K562 (cell line): Measurements from ENCODE around the gene ITGB5. TPM values are rescaled to one million over a fixed set of nuclear protein-coding genes. Genes with fewer than 3 reads are reported as not detected.

Source experiments
- CCNT2 ChIP-seq: IDR thresholded peaks from 2 replicates; pipeline ENCODE4 v1.6.1; 2011; ENCODE audit warnings: borderline replicate concordance, low read depth, mild to moderate bottlenecking, moderate library complexity, mixed read lengths, low read length; ENCODE audit not compliant: insufficient read length; ENCODE audit errors: extremely low read depth
- CTCF ChIP-seq, 3 experiments: IDR thresholded peaks in 2 of 3; conservative IDR thresholded peaks in 1 of 3; 2 replicates each; pipeline ENCODE4 v1.5.1; 2011 to 2012; ENCODE audit warnings: low read length in 3 of 3, mild to moderate bottlenecking in 3 of 3, control low read depth in 2 of 3, improper control_type of control experiment in 1 of 3, inconsistent platforms in 1 of 3, low read depth in 1 of 3, mixed read lengths in 1 of 3, moderate library complexity in 1 of 3; ENCODE audit not compliant: insufficient read depth in 2 of 3
- DACH1 ChIP-seq: fragments of 450-650 bp; IDR thresholded peaks from 2 replicates; pipeline ENCODE4 v1.6.1; 2018; ENCODE audit not compliant: partially characterized antibody
- ELF4 ChIP-seq: fragments of 450-650 bp; formaldehyde crosslinking; IDR thresholded peaks from 2 replicates; pipeline ENCODE4 v1.4.0; 2022; ENCODE audit warnings: missing genetic modification characterization
- ETV1 ChIP-seq: fragments of 450-650 bp; conservative IDR thresholded peaks from 2 replicates; pipeline ENCODE4 v1.6.1; 2016; ENCODE audit warnings: missing genetic modification characterization, control low read depth, low read depth, missing compliant biosample characterization
- KDM2B ChIP-seq: fragments of 250-450 bp; sonication (Bioruptor Pico); IDR thresholded peaks from 2 replicates; pipeline ENCODE4 v1.8.0; 2021; ENCODE audit warnings: mild to moderate bottlenecking, moderate library complexity
- L3MBTL2 ChIP-seq: fragments of 450-650 bp; IDR thresholded peaks from 2 replicates; pipeline ENCODE4 v1.6.1; 2016; ENCODE audit warnings: mild to moderate bottlenecking, moderate library complexity
- NCOA1 ChIP-seq: fragments of 450-650 bp; IDR thresholded peaks from 2 replicates; pipeline ENCODE4 v1.6.1; 2016; ENCODE audit warnings: low read depth
- PRDM10 ChIP-seq: fragments of 450-650 bp; IDR thresholded peaks from 2 replicates; pipeline ENCODE4 v1.6.1; 2018; ENCODE audit not compliant: partially characterized antibody
- PYGO2 ChIP-seq: fragments of 450-650 bp; IDR thresholded peaks from 2 replicates; pipeline ENCODE4 v1.6.1; 2016; ENCODE audit warnings: mild to moderate bottlenecking, missing genetic modification characterization, moderate library complexity, missing compliant biosample characterization
- SPI1 ChIP-seq: IDR thresholded peaks from 2 replicates; pipeline ENCODE4 v1.6.1; 2011; ENCODE audit warnings: low read depth, low read length, control low read depth, borderline replicate concordance
- SREBF1 ChIP-seq: fragments of 150-350 bp; IDR thresholded peaks from 2 replicates; pipeline ENCODE4 v1.6.1; 2014; ENCODE audit warnings: antibody characterized with exemption, low read depth, low read length, borderline replicate concordance
- SREBF2 ChIP-seq: sonication (generic); formaldehyde crosslinking; IDR thresholded peaks from 2 replicates; pipeline ENCODE4 v1.4.0; 2020; ENCODE audit warnings: mild to moderate bottlenecking, missing genetic modification reagents
- TEAD4 ChIP-seq, 2 experiments: sonication (generic) in 1 of 2; formaldehyde crosslinking in 1 of 2; IDR thresholded peaks; 2 replicates each; pipeline versions ENCODE4 v1.6.1 to v1.8.0; 2012 to 2022; ENCODE audit warnings: borderline replicate concordance in 1 of 2, inconsistent platforms in 1 of 2, low read length in 1 of 2, mild to moderate bottlenecking in 1 of 2, missing genetic modification reagents in 1 of 2
- ZBED1 ChIP-seq: IDR thresholded peaks from 2 replicates; pipeline ENCODE4 v1.6.1; 2014
- ZBTB12 ChIP-seq: fragments of 250-450 bp; sonication (Bioruptor Pico); IDR thresholded peaks from 2 replicates; pipeline ENCODE4 v1.4.0; 2020
- ZBTB34 ChIP-seq: fragments of 250-450 bp; sonication (Bioruptor Pico); IDR thresholded peaks from 2 replicates; pipeline ENCODE4 v1.8.0; 2021; ENCODE audit warnings: mild to moderate bottlenecking, moderate library complexity
- ZNF175 ChIP-seq: fragments of 200-800 bp; sonication (Bioruptor generic); IDR thresholded peaks from 2 replicates; pipeline ENCODE4 v1.6.1; 2016; ENCODE audit warnings: low read depth, mild to moderate bottlenecking, missing genetic modification characterization, missing compliant biosample characterization
- ZNF699 ChIP-seq: fragments of 250-450 bp; sonication (Bioruptor Pico); IDR thresholded peaks from 2 replicates; pipeline ENCODE4 v1.8.0; 2021; ENCODE audit warnings: mild to moderate bottlenecking, moderate library complexity; ENCODE audit not compliant: insufficient replicate concordance
- polyA plus RNA-seq, 8 experiments: library from polyadenylated mRNA; depleted of rRNA in 4 of 8; stranded (reverse) in 5 of 8; unstranded in 3 of 8; fragments of >200 nt; fragmentation: Nextera tagmentation in 2 of 8; fragmentation: Illumina TruSeq in 1 of 8; extraction: Ambion mirVana in 2 of 8; extraction: Trizol in 1 of 8; gene quantifications; 2 replicates each; pipeline versions ENCODE4 v1.2.1 to v1.2.3, GENCODE V29; 2011 to 2014; ENCODE audit warnings: inconsistent platforms in 1 of 8, missing spikeins in 1 of 8
- total RNA-seq, 7 experiments: library from RNA; depleted of rRNA in 6 of 7; stranded (reverse); fragments of >200 nt in 6 of 7; fragmentation: Illumina TruSeq in 2 of 7; extraction: Trizol in 2 of 7; gene quantifications; 2 replicates each; pipeline versions ENCODE4 v1.2.1 to v1.2.3, GENCODE V29; 2011 to 2021; ENCODE audit warnings: low replicate concordance in 1 of 7

ITGB5 gene
- total and polyA plus RNA-seq, 9 of the 15 experiments (the other 6 are each of a cell fraction or from before 2014, with no cell fraction given), result 1.7 to 46.8 (median 9.9) TPM

- TF ChIP-seq PRDM10 (peak; percentile 29), ETV1 (tag) (peak; percentile 93), NCOA1 (peak; percentile 62; the same call in 1 of the 2 replicates), TEAD4 (IDR thresholded peaks at IDR 0.05; ENCODE audit: low read length) (peak; percentile 67; the same call in 1 of the 2 replicates), TEAD4 (CRISPR knock-in tag; IDR thresholded peaks at IDR 0.05; ENCODE audit: borderline replicate concordance) (no peak), ZNF175 (CRISPR knock-in tag) (peak; percentile 80), SREBF2 (CRISPR knock-in tag) (no peak), PYGO2 (tag) (no peak), ZBTB12 (no peak), KDM2B (CRISPR knock-in tag) (no peak), CTCF (IDR thresholded peaks at IDR 0.05 in 2 of 3, conservative IDR thresholded peaks at IDR 0.05 in 1 of 3; ENCODE audit: insufficient read depth in 2 of 3, low read depth in 1 of 3, low read length in 3 of 3) (no peak), ZBED1 (no peak), ZNF699 (no peak), SPI1 (peak; percentile 50), ELF4 (CRISPR knock-in tag) (no peak), ZBTB34 (CRISPR knock-in tag) (no peak), CCNT2 (peak; percentile 48), DACH1 (no peak), SREBF1 (no peak), L3MBTL2 (no peak)
Observed at GRCh38 chr3:124878561-124879336, 8.4 kb downstream of the ITGB5 start (continued).
